Smooth muscle cell (in vitro differentiated cells): ENCODE results near the gene CABLES1. TPM values are rescaled to one million over a fixed set of nuclear protein-coding genes. Genes with fewer than 3 reads are reported as not detected.

ENCODE experiments used
- DNase-seq: peaks from one replicate; lab custom pipeline; 2025; ENCODE audit not compliant: unreplicated experiment; lab: John Stamatoyannopoulos, UW
- H2AFZ ChIP-seq: fragments of 200-600 bp; sonication (generic); 2 replicates; pipeline ENCODE4 v1.6.0; 2016; ENCODE audit warnings: antibody characterized with exemption, low read depth, mild to moderate bottlenecking
- H3F3A ChIP-seq: fragments of 200-600 bp; sonication (generic); 2 replicates; pipeline ENCODE4 v1.6.0; 2017; ENCODE audit warnings: antibody characterized with exemption, low read depth
- H3K27ac ChIP-seq: fragments of 200-600 bp; sonication (generic); 2 replicates; pipeline ENCODE4 v1.5.1; 2016; ENCODE audit warnings: low read depth, mild to moderate bottlenecking
- H3K27me3 ChIP-seq: fragments of 200-600 bp; sonication (generic); 2 replicates; pipeline ENCODE4 v1.6.1; 2016; ENCODE audit warnings: low read depth, mild to moderate bottlenecking
- H3K36me3 ChIP-seq: fragments of 200-600 bp; sonication (generic); 2 replicates; pipeline ENCODE4 v1.5.1; 2016; ENCODE audit warnings: low read depth
- H3K4me1 ChIP-seq: fragments of 200-600 bp; sonication (generic); 2 replicates; pipeline ENCODE4 v1.5.1; 2016; ENCODE audit warnings: low read depth
- H3K4me2 ChIP-seq: fragments of 200-600 bp; sonication (generic); 2 replicates; pipeline ENCODE4 v1.6.0; 2016; ENCODE audit warnings: mild to moderate bottlenecking
- H3K4me3 ChIP-seq: fragments of 200-600 bp; sonication (generic); 2 replicates; pipeline ENCODE4 v1.5.1; 2016; ENCODE audit warnings: mild to moderate bottlenecking
- H3K79me2 ChIP-seq: fragments of 200-600 bp; sonication (generic); 2 replicates; pipeline ENCODE4 v1.6.0; 2016; ENCODE audit warnings: low read depth, mild to moderate bottlenecking
- H3K9ac ChIP-seq: fragments of 200-600 bp; sonication (generic); 2 replicates; pipeline ENCODE4 v1.6.0; 2016; ENCODE audit warnings: low read depth
- H3K9me3 ChIP-seq: fragments of 200-600 bp; sonication (generic); replicated peaks from 2 replicates; pipeline ENCODE4 v1.5.1; 2016; ENCODE audit warnings: low read depth
- H4K20me1 ChIP-seq: fragments of 200-600 bp; sonication (generic); 2 replicates; pipeline ENCODE4 v1.6.0; 2016; ENCODE audit warnings: low read depth
- CTCF ChIP-seq: fragments of 200-600 bp; sonication (generic); IDR thresholded peaks from 2 replicates; pipeline ENCODE4 v1.5.1; 2017; ENCODE audit warnings: borderline replicate concordance, mild to moderate bottlenecking, antibody characterized with exemption; ENCODE audit not compliant: insufficient read depth, poor library complexity, severe bottlenecking
- WGBS: methylation state at CpG from one replicate; pipeline ENCODE4 v1.1.7; 2016; ENCODE audit warnings: low lambda C conversion rate; 5-methylcytosine and 5-hydroxymethylcytosine counted together
- polyA plus RNA-seq: library from polyadenylated mRNA; unstranded; fragments of >200 nt; fragmentation: Nextera tagmentation; extraction: Ambion mirVana; gene quantifications from 2 replicates; pipeline ENCODE4 v1.2.1, GENCODE V29; 2016
- total RNA-seq: library from RNA; depleted of rRNA; stranded (reverse); fragments of >200 nt; gene quantifications from 2 replicates; pipeline ENCODE4 v1.2.3, GENCODE V29; 2014

CABLES1 gene
- total and polyA plus RNA-seq, 2 experiments from 2014 or later: 1.2 to 2.4 TPM

GRCh38 chr18:23200756-23201155, 65.5 kb downstream of the CABLES1 start:
- Histone ChIP-seq H4K20me1 (no peaks in the 10 kb centered on the region), H3K4me3 (no peak overlapping the region), H3K27me3 (no peaks in the 10 kb centered on the region), H3K4me2 (no peak overlapping the region), H2AFZ (no peak overlapping the region), H3K36me3 (no peaks in the 10 kb centered on the region), H3K9me3 (no peaks in the 10 kb centered on the region), H3K4me1 (peaks cover 5% of the 10 kb centered on the region), H3K79me2 (no peaks in the 10 kb centered on the region), H3F3A (no peaks in the 10 kb centered on the region), H3K9ac (no peak overlapping the region), H3K27ac (no peak overlapping the region)
- TF ChIP-seq CTCF: no peak
- WGBS: 59% methylated on average over 8 of the region's 8 CpGs
- DNase-seq: no peak

DNA sequence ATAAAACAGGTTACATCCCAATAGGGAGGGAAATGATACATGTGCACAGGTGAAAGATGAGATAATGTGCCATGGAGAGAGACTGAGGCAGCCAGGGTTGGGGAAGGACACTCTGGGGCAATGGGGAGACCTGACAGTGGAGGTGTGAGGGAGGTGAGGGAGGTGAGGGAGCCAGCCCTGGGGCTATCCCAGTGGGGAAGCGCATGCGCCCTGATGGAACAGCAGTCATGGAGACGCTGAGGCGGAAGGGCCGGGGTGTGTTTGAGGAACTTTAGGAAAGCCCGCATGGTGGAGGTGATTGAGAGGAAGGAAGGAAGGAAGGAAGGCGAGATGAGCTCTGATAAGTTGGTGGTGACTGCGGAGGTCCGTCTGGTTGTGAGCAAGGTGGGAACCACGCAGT, 66.5 kb downstream of the CABLES1 start:
- Histone ChIP-seq H2AFZ (no peak overlapping the region), H4K20me1 (no peaks in the 10 kb centered on the region), H3K4me1 (no peaks in the 10 kb centered on the region), H3K9me3 (no peaks in the 10 kb centered on the region), H3K36me3 (no peaks in the 10 kb centered on the region), H3F3A (no peaks in the 10 kb centered on the region), H3K9ac (no peak overlapping the region), H3K79me2 (no peaks in the 10 kb centered on the region), H3K4me2 (no peak overlapping the region), H3K27ac (no peak overlapping the region), H3K27me3 (no peaks in the 10 kb centered on the region), H3K4me3 (no peak overlapping the region)
- WGBS: 93% methylated on average over 10 of the region's 10 CpGs
- TF ChIP-seq CTCF: no peak
- no peak for DNase-seq

DNA sequence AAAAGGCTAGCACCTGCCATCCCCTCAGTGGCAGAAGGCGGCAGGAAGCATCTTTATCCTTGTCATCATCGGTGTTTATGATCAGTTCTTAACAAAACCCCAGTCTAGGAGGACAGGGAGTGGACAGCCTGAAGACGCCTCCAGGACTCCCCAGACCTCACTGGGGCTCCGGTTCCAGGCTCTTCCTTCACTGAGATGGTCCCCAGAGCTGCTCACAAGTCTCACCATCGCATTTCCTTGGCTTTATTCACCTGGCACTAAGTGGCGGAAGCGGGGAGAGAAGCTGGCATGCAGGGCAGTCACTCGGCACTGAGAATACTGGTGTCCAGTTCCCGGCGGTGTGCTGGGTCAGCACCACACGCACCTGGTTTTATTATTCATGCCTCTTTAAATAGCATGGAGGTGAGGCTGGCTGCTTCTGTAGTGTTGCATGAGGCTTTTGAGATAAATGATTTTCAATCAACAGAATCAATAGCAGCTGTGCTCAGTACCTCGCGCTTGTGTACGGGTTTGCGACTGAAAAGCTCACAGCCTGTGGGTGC, 68.7 kb downstream of the CABLES1 start:
- H3K27me3 ChIP-seq: no peaks in the 10 kb centered on the region

More for the DNA sequence above, 68.7 kb downstream of the CABLES1 start:
- Histone ChIP-seq H3K27ac (no peak overlapping the region), H3K79me2 (no peaks in the 10 kb centered on the region), H3F3A (no peaks in the 10 kb centered on the region), H3K36me3 (no peaks in the 10 kb centered on the region), H2AFZ (no peak overlapping the region), H3K9me3 (no peaks in the 10 kb centered on the region), H3K4me2 (no peak overlapping the region), H4K20me1 (no peaks in the 10 kb centered on the region), H3K4me3 (no peak overlapping the region), H3K4me1 (no peaks in the 10 kb centered on the region), H3K9ac (no peak overlapping the region)
- WGBS: 98% methylated on average over 15 of the region's 15 CpGs
- no peak for TF ChIP-seq CTCF
- no peak for DNase-seq
